GM12873 (cell line): ENCODE data around the gene ALCAM.

Experiments used
- CTCF ChIP-seq: IDR thresholded peaks from 2 replicates; pipeline ENCODE4 v1.5.1; 2012; ENCODE audit warnings: low read depth, mild to moderate bottlenecking, moderate library complexity, low read length, control low read depth; ENCODE audit not compliant: insufficient read depth; ENCODE audit errors: missing control alignments

Gene ALCAM

GRCh38 chr3:105366326-105367062 is at the start of gene ALCAM:
ALCAM (plus strand) TSS chr3:105366909.
- peak; percentile 51 for TF ChIP-seq CTCF

- TF ChIP-seq CTCF = no peak
These were observed 48.9 kb upstream of the ALCAM start for GRCh38 chr3:105317841-105318240.

- TF ChIP-seq CTCF = no peak
These were observed 44.0 kb upstream of the ALCAM start for GRCh38 chr3:105322570-105323273.

- TF ChIP-seq CTCF = no peak
These were observed 43.5 kb upstream of the ALCAM start for GRCh38 chr3:105323274-105323599.

- TF ChIP-seq CTCF = no peak
These were observed 41.8 kb upstream of the ALCAM start for GRCh38 chr3:105324951-105325350.

- TF ChIP-seq CTCF = no peak
These were observed 38.9 kb upstream of the ALCAM start for GRCh38 chr3:105327662-105328337.

GRCh38 chr3:105328338-105328730 is 38.4 kb upstream of the ALCAM start:
- TF ChIP-seq CTCF = no peak
